PFSK-1 (cell line): Measurements from ENCODE around the gene VARS2.

Experiments
- FOXP2 ChIP-seq: optimal IDR thresholded peaks from 2 replicates; pipeline ENCODE3; 2011; ENCODE audit warnings: borderline replicate concordance, control low read depth, inconsistent platforms; ENCODE audit not compliant: insufficient read depth; ENCODE audit errors: extremely low read length, extremely low read depth
- POLR2AphosphoS5 ChIP-seq: IDR thresholded peaks from 2 replicates; pipeline ENCODE4 v1.6.1; 2012; ENCODE audit warnings: low read depth, mild to moderate bottlenecking, control low read depth, low read length, moderate library complexity
- SIN3A ChIP-seq: IDR thresholded peaks from 2 replicates; pipeline ENCODE4 v1.6.1; 2012; ENCODE audit warnings: mild to moderate bottlenecking, low read length, moderate library complexity, borderline replicate concordance; ENCODE audit not compliant: insufficient read depth
- TAF1 ChIP-seq: IDR thresholded peaks from 2 replicates; pipeline ENCODE4 v1.6.1; 2012; ENCODE audit warnings: low read length, control low read depth, borderline replicate concordance; ENCODE audit not compliant: insufficient read depth
- TF ChIP-seq, protein P1 (sequence below), 2 experiments: IDR thresholded peaks; 2 replicates each; pipeline versions ENCODE4 v1.6.1 to v1.8.0; 2011 to 2012; ENCODE audit warnings: low read depth in 2 of 2, low read length in 2 of 2, control low read depth in 1 of 2, inconsistent platforms in 1 of 2, mild to moderate bottlenecking in 1 of 2, moderate library complexity in 1 of 2; ENCODE audit not compliant: insufficient read depth in 1 of 2

GRCh38 chr6:30965140-30965601 lies 51.1 kb downstream of the VARS2 start:
- TF ChIP-seq POLR2AphosphoS5: no peak
- no peak for TF ChIP-seq SIN3A
- no peak for TF ChIP-seq TAF1
- TF ChIP-seq, protein P1, sequence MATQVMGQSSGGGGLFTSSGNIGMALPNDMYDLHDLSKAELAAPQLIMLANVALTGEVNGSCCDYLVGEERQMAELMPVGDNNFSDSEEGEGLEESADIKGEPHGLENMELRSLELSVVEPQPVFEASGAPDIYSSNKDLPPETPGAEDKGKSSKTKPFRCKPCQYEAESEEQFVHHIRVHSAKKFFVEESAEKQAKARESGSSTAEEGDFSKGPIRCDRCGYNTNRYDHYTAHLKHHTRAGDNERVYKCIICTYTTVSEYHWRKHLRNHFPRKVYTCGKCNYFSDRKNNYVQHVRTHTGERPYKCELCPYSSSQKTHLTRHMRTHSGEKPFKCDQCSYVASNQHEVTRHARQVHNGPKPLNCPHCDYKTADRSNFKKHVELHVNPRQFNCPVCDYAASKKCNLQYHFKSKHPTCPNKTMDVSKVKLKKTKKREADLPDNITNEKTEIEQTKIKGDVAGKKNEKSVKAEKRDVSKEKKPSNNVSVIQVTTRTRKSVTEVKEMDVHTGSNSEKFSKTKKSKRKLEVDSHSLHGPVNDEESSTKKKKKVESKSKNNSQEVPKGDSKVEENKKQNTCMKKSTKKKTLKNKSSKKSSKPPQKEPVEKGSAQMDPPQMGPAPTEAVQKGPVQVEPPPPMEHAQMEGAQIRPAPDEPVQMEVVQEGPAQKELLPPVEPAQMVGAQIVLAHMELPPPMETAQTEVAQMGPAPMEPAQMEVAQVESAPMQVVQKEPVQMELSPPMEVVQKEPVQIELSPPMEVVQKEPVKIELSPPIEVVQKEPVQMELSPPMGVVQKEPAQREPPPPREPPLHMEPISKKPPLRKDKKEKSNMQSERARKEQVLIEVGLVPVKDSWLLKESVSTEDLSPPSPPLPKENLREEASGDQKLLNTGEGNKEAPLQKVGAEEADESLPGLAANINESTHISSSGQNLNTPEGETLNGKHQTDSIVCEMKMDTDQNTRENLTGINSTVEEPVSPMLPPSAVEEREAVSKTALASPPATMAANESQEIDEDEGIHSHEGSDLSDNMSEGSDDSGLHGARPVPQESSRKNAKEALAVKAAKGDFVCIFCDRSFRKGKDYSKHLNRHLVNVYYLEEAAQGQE (IDR thresholded peaks at IDR 0.05; ENCODE audit: insufficient read depth in 1 of 2, low read depth in 2 of 2, low read length in 2 of 2): no peak
- no peak for TF ChIP-seq FOXP2
